NCI-H2227 (cell line): ENCODE data around the gene EEF1A1.
"Not testable (repeated sequence)": the region's sequence is repeated elsewhere in the genome, so short reads cannot be mapped to it uniquely, and the experiment has no call there.

Experiments
- DNase-seq: peaks from one replicate; lab custom pipeline; 2025; ENCODE audit not compliant: unreplicated experiment; lab: John Stamatoyannopoulos, UW

EEF1A1 gene

DNA sequence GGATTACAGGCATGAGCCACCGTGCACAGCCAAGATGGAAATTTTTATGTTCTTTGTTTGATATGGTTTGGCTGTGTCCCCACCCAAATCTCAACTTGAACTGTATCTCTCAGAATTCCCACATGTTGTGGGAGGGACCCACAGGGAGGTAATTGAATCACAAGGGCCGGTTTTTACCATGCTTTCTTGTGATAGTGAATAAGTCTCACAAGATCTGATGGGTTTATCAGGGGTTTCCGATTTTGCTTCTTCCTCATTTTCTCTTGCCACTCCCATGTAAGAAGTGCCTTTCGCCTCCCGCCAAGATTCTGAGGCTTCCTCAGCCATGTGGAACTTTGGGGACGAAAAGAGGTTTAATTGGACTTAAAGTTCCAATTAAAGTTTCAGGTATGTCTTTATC, 14.6 kb downstream of the EEF1A1 start:
- DNase-seq: no peak

DNA sequence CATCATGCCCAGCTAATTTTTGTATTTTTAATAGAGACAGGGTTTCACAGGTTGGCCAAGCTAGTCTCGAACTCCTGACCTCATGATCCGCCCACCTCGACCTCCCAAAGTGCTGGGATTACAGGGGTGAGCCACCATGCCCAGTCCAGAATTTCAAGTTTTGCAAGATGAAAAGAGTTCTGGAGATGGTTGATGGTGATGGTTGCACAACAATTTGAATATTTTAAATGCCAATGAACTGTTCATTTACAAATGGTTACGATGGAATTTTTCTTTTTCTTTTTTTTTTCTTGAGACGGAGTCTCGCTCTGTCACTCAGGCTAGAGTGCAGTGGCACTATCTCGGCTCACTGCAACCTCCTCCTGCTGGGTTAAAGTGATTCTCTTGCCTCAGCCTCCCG, 15.1 kb downstream of the EEF1A1 start:
- not testable (repeated sequence) for DNase-seq

DNA sequence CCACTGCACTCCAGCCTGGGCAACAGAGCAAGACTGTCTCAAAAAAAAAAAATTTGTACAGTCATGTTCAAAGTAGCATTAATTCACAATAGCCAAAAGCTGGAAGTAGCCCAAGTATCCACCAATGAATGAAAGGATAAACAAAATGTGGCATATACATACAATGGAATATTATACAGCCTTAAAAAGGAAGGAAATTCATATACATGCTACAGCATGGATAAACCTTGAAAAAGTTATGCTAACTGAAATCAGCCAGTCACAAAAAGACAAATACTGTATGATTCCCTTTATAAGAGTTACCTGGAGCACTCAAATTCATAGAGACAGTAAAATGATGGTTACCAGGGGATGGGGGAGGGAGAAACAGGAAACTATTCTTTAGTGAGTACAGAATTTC, 15.7 kb downstream of the EEF1A1 start:
- DNase-seq: no peak

DNA sequence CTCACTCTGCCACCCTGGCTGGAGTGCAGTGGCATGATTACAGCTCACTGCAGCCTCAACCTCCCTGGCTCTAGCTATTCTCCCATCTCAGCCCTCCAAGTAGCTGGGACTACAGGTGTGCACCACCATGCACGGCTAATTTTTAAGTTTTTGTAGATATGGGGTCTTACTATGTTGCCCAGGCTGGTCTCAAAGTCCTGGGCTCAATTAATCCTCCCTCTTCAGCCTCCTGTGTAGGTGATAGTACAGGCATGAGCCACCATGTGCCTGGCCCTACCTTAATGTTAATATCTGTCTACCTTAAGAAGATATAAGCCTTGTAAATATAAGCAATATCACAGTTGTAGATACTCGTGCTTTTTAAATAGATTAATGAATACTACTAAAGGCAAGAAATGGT, 16.7 kb downstream of the EEF1A1 start:
- DNase-seq: no peak

DNA sequence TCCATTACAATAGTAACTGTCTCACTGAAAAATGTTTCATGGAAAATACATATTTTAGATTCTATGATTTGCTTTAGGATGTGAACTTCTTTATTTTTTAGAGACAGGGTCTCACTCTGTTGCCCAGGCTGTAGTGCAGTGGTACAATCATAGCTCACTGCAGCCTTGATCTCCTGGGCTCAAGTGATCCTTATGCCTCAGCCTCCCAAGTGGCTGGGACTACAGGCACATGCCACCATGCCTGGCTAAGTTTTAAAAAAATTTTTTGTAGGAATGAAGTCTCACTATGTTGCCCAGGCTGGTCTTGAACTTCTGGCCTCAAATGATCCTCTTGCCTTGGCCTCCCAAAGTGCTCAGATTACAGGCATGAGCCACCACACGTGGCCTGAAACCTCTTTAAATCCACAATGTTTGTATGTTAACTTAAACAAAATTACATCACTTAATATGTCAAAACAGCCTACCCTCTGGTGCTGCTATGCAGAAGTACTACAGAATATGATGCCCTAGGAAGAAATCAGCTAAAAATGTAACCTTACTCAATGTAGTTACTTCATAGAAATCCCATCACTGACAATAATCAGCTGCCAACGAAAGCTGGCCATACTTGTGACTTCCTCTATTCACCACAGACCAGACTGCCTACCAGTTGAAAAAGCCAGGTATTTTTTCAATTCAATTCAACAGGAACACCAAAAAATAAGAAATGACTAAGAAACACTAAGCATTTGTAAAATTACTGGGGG, 17.6 kb downstream of the EEF1A1 start:
- no peak for DNase-seq

DNA sequence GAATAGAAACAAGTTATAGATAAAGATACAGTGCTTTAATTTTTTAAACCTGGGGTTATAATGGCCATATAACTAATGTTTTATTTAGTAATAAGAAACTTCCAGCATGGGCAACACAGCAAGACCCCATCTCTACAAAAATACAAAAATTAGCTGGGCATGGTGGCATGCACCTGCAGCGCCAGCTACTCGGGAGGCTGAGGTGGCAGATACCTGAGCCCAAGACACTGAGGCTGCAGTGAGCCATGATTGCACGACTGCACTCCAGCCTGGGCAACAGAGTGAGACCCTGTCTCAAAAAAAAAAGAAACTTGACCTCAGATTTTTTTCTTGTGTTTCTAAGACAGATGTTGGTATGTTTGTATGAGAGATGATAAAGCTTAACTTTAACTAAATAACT, 22.9 kb downstream of the EEF1A1 start:
- no peak for DNase-seq

DNA sequence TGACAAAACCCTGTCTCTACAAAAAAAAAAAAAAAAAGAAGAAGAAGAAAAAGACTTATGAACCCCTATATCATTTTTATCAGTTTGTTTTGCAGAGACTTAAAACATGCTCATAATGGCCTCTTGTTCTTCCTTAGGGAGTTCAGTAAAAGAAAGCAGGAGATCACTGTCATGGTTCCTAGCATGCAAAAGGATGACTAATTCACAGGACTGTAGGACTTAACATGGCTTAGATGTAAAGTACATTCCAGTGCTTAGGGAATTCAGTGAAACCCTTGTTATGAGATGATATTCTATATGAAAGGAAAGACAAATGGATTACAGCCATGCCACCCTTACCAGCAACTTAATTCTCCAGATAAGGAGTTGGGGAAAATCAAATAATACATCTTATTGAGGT, 29.5 kb downstream of the EEF1A1 start:
- no peak for DNase-seq

DNA sequence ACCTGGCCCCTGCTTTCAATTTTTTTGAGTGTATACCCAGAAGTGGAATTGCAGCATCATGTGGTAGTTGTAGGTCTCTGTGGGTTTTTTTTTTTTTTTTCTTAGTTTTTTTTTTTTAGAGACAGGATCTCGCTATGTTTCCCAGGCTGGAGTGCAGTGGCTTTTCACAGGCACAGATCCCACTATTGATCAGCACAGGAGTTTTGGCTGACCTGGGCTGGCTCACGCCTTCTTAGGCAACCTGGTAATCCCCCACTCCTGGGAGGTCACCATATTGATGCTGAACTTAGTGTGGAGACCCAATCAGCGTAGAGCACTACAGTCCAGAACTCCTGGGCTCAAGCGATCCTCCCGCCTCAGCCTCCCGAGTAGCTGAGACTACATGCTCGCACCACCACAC, 33.4 kb downstream of the EEF1A1 start:
- DNase-seq: no peak

DNA sequence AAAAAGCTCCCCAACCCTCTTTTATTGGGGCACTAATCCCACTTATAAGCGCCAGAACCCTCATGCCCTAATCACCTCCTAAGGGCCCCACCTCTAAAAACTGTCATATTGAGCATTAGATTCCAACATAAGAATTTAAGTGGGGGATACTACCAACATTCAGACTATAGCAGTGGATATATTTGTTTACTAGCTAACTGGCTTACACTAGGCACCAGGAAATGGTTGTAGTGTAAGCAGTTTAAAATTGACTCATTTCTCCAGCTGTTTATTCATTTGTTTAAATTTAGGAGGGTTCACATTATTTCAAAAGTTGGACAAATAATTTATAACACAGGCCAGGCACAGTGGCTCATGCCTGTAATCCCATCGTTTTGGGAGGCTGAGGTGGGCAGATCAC, 36.4 kb downstream of the EEF1A1 start:
- DNase-seq: no peak

DNA sequence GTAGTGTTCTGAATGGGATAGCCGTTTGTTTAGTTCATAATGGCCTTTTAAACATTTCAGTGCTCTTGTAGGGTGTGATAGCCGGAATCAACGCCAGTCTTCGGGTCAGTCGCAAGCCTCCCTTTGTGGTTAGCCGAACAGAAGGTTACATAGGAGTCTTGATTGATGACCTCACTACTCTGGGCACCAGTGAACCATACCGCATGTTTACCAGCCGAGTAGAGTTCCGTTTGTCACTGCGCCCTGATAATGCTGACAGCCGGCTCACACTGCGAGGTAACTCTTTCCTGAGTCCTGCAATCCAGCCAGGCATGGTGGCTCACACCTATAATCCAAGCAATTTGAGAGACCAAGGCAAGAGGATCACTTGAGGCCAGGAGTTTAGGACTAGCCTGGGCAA, 38.9 kb downstream of the EEF1A1 start:
- no peak for DNase-seq

DNA sequence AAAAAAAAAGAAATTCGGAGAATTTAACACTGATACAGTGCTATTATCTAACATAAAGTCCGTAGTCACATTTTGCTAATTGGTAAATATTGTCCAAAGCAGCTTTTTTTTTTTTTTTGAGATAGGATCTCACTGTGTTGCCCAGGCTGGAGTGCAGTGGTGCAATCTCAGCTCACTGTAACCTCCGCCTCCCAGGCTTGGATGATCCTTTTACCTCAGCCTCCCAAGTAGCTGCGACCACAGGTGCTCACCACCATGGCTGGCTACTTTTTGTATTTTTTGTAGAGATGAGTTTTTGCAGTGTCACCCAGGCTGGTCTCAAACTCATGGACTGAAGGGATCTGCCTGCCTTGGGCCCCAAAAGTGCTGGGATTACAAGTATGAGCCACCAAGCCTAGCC, 43.4 kb downstream of the EEF1A1 start:
- no peak for DNase-seq

DNA sequence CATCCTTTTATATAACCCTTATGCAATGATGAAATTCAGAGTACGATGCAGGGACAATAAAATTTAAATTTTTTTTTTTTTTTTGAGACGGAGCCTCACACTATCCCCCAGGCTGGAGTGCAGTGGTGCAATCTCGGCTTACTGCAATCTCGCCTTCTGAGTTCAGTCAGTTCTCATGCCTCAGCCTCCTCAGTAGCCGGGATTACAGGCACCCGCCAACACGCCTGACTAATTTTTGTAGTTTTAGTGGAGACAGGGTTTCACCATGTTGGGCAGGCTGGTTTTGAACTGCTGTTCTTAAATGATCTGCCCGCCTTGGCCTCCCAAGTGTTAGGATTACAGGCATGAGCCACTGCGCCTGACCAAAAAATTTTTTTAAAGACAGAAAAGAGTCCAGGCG, 44.1 kb downstream of the EEF1A1 start:
- no peak for DNase-seq

DNA sequence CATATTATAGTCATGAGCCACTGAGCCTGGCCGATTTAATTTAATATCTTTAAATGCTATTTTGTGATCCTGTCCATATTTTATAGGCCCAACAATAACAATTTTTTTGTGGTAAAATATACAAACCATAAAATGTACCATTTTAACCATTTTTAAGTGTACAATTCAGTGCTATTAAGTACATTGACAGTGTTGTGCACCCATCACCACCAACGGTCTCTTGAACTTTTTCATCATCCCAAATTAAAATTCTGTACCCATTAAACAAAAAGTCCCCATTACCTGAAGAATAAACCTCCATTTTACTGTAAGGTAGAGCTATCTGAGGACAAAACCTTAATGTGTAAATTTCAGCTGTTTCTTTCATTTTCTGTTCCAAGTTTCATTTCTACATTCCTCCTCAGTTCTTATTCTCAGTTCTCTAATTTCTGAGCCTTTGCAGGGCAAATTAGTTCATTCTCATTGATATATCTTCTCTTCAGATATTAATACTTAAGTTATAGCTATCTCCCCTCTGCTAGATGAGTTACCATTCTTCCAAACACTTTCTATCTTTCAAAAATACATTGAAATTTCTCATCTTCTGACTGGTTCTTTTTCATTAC, 49.0 kb downstream of the EEF1A1 start:
- no peak for DNase-seq
